ENCODE results near the gene PALM. TPM values are rescaled to one million over a fixed set of nuclear protein-coding genes. Genes with fewer than 3 reads are reported as not detected.

The PALM gene
- total RNA-seq, 1 donor from 2014 or later: 87.1 TPM

DNA sequence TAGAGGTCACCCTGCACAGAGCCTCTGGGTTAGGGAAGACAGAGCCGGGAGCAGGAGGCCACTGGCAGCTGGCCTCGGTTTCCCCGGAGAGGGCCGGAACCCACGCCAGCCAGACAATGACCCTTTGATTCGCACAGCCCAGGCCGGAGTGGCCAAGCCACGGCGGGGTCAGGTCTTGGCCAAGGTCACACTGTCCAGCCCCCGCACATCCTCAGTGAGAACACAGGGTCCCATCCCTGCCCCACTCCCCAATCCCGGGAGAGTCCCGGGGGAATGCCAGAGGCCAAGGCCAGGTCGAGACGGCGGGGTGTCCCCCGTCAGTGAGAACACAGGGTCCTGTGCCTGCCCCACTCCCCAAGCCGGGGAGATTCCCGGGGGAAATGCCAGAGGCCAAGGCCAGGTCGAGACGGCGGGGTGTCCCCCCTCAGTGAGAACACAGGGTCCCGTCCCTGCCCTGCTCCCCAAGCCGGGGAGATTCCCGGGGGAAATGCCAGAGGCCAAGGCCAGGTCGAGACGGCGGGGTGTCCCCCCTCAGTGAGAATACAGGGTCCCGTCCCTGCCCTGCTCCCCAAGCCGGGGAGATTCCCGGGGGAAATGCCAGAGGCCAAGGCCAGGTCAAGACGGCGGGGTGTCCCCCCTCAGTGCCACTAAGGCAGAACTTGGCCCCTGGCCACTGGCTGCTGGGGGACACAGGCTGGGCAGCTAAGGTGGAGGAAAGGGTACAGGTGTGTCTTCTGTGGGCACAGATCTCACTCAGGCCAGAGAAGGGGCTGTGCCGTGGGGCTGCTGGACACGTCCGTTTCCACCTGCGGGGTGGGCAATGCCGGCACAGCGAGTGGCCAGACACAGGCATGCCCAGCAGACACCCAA lies 34.2 kb upstream of the PALM start:
- Mint-ChIP-seq H3K27ac (no peak overlapping the region), H3K27me3 (ENCODE audit: low read depth) (no peaks in the 10 kb centered on the region), H3K4me3 (no peak overlapping the region), H3K9me3 (no peaks in the 10 kb centered on the region), H3K4me1 (peaks cover 25% of the 10 kb centered on the region), H3K36me3 (no peaks in the 10 kb centered on the region)
- no peak for DNase-seq (ENCODE audit: low spot score in 2 of 2, unreplicated experiment in 2 of 2)
- TF ChIP-seq, protein P1, sequence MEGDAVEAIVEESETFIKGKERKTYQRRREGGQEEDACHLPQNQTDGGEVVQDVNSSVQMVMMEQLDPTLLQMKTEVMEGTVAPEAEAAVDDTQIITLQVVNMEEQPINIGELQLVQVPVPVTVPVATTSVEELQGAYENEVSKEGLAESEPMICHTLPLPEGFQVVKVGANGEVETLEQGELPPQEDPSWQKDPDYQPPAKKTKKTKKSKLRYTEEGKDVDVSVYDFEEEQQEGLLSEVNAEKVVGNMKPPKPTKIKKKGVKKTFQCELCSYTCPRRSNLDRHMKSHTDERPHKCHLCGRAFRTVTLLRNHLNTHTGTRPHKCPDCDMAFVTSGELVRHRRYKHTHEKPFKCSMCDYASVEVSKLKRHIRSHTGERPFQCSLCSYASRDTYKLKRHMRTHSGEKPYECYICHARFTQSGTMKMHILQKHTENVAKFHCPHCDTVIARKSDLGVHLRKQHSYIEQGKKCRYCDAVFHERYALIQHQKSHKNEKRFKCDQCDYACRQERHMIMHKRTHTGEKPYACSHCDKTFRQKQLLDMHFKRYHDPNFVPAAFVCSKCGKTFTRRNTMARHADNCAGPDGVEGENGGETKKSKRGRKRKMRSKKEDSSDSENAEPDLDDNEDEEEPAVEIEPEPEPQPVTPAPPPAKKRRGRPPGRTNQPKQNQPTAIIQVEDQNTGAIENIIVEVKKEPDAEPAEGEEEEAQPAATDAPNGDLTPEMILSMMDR (IDR thresholded peaks at IDR 0.05; ENCODE audit: unreplicated experiment): no peak

DNA sequence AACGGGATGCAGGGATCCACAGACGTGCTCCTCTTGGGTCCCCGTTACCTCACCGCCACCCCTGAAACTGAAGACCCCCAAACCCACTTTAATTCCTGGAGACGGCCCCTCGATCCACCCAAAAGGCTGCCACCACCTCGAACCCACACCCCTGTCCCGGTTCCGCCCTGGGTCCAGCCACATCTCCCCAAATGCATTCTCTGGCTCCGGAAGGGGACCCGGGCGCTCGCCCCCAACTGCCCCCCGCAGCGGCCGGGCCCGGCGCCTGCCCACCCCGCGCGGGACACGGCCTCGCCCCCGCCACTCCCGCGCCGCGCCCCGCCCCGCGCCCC lies 32.8 kb upstream of the PALM start:
- Mint-ChIP-seq H3K9me3 (no peaks in the 10 kb centered on the region), H3K36me3 (no peaks in the 10 kb centered on the region), H3K4me3 (peak overlapping the region; percentile 62), H3K4me1 (peaks cover 25% of the 10 kb centered on the region), H3K27me3 (ENCODE audit: low read depth) (no peaks in the 10 kb centered on the region), H3K27ac (peak overlapping the region; percentile 83)
- no peak for DNase-seq (ENCODE audit: low spot score in 2 of 2, unreplicated experiment in 2 of 2)
- TF ChIP-seq, protein P1 (IDR thresholded peaks at IDR 0.05; ENCODE audit: unreplicated experiment): no peak

DNA sequence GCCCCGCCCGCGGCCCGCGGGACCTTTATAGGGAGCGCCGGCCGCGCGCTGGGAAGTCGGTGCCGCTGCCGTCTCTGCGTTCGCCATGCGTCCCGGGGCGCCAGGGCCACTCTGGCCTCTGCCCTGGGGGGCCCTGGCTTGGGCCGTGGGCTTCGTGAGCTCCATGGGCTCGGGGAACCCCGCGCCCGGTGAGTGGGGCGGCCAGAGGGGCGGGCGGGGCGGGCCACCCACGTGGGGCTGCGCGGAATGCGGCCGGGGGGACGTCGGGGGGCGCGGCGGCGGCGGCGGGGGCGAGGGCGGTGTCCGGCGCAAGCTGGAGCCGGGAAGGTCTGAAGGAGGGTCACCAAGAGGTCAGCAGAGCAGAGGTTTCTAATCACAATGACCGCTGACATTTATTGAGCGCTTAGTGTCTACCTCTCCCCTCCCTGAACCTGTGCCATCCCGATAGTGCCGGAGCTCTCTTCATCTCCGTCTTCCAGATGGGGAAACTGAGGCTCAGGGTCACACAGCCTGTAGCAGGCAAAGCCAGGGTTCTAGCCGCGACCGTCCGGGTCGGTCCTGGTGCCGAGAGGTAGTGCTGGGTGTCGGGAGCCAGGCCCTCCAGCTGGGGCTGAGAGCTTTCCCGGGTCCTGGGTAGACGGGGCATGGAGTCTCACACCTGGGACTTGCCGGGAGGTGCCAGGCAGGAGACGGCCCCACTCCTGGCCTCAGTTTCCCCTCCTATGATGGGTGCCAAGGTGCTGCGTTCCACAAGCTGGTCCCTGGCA lies 32.2 kb upstream of the PALM start, which contains the start of gene FSTL3:
Gene FSTL3 (plus strand): TSS at position 54 of the 767 bp plus-strand sequence. CDS start 32 bp downstream, at position 86.
- no peaks in the 10 kb centered on the region for H3K36me3 Mint-ChIP-seq
- H3K4me1 Mint-ChIP-seq: peaks cover 25% of the 10 kb centered on the region
- peak within 1 kb of the TSS; percentile 62 for H3K4me3 Mint-ChIP-seq
- TF ChIP-seq, protein P1 (IDR thresholded peaks at IDR 0.05; ENCODE audit: unreplicated experiment): no peak
- H3K9me3 Mint-ChIP-seq: no peaks in the 10 kb centered on the region
- H3K27ac Mint-ChIP-seq: peak within 1 kb of the TSS; percentile 94
- no peak for DNase-seq (ENCODE audit: low spot score in 2 of 2, unreplicated experiment in 2 of 2)
- H3K27me3 Mint-ChIP-seq (ENCODE audit: low read depth): no peaks in the 10 kb centered on the region

DNA sequence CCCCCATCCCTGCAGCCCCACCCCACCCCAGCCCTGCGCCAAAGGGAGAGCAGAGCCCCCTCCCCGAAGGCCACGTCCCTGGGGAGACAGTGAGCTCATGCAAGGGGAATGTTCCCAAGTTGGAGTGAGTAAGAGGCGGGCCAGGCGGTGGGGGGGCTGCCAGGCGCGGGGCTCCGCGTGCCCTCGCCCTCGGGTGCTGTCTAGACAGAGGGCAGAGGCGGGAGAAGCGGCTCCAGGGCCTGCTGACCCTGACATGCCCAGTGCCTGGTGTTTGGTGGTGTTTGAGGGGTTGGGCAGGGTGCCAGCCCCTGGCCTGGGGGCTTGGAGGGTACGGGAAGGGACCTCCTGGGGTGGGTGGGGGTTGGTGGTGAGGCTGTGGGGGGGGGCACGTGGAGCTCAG lies 31.5 kb upstream of the PALM start:
- H3K4me1 Mint-ChIP-seq: peaks cover 25% of the 10 kb centered on the region
- H3K36me3 Mint-ChIP-seq: no peaks in the 10 kb centered on the region
- TF ChIP-seq, protein P1 (IDR thresholded peaks at IDR 0.05; ENCODE audit: unreplicated experiment): no peak
- peak overlapping the region; percentile 58 for H3K4me3 Mint-ChIP-seq
- H3K9me3 Mint-ChIP-seq: no peaks in the 10 kb centered on the region
- H3K27ac Mint-ChIP-seq: peak overlapping the region; percentile 82
- DNase-seq (ENCODE audit: low spot score in 2 of 2, unreplicated experiment in 2 of 2): peak; percentile 40 to 71
- no peaks in the 10 kb centered on the region for H3K27me3 Mint-ChIP-seq (ENCODE audit: low read depth)

DNA sequence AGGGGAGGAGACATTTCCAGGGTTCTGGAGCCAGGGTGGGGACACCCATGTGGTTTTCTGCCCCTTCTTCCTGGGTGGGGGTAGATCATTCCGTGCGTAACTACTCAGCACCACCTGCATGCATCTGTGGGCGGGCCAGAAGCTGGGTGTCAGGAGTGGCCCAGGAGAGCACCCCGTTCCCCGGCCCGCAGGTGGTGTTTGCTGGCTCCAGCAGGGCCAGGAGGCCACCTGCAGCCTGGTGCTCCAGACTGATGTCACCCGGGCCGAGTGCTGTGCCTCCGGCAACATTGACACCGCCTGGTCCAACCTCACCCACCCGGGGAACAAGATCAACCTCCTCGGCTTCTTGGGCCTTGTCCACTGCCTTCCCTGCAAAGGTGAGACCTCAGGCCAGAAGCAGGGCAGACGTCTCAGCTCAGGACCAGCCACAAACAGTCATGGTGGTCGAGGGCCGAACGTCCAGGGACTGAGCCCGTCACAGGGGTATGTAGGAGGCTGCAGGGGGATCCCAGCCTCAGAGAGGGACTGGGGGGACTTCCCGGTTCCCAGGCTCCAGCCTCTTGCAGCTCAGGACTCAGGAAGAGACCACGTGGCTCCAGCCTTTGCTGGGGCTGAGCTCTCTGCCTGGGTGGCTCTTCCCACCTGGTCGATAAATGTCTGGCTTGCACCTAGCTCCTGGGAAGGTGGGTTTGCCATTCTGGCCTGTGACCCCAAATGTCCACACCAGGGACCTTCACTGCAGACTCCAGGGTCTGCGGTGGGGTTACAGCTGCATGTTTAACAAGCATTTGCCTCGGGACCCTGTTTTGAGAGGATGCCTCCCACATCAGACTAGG lies 30.9 kb upstream of the PALM start:
- no peaks in the 10 kb centered on the region for H3K36me3 Mint-ChIP-seq
- no peak for DNase-seq (ENCODE audit: low spot score in 2 of 2, unreplicated experiment in 2 of 2)
- TF ChIP-seq, protein P1 (IDR thresholded peaks at IDR 0.05; ENCODE audit: unreplicated experiment): no peak
- H3K4me3 Mint-ChIP-seq: peak overlapping the region; percentile 58
- H3K27ac Mint-ChIP-seq: peak overlapping the region; percentile 82
- no peaks in the 10 kb centered on the region for H3K9me3 Mint-ChIP-seq
- H3K4me1 Mint-ChIP-seq: peaks cover 25% of the 10 kb centered on the region
- H3K27me3 Mint-ChIP-seq (ENCODE audit: low read depth): no peaks in the 10 kb centered on the region

Data from mesothelial cell of epicardium (in vitro differentiated cells).